Endothelial cell of umbilical vein (primary cell): ENCODE data around the gene GRK1. TPM values are rescaled to one million over a fixed set of nuclear protein-coding genes. Genes with fewer than 3 reads are reported as not detected.

Experiments used
- BruUV-seq: library from RNA; stranded (reverse); fragments of 400-500 nt; replicated peaks from 2 replicates; lab custom pipeline; 2021; lab: Mats Ljungman, UMichigan
- CTCF ChIA-PET: fragments of 300-600, 350-600 bp; sonication (Branson Sonifier 250); formaldehyde crosslinking; loops from one replicate; lab custom pipeline; 2021; ENCODE audit warnings: antibody characterized with exemption, inconsistent platforms; lab: Charles Lee
- POLR2A ChIA-PET: fragments of 300-600, 350-600 bp; sonication (Branson Sonifier 250); formaldehyde crosslinking; loops from one replicate; lab custom pipeline; 2021; ENCODE audit warnings: antibody characterized with exemption, inconsistent platforms; lab: Charles Lee
- DNase-seq: peaks from one replicate; pipeline ENCODE4 v3.0.0-alpha.2; 2011; ENCODE audit warnings: low read depth, low spot score
- FAIRE-seq: peaks from 2 replicates; lab custom pipeline; 2011; peaks lifted over from hg19 to GRCh38; lab: Jason Lieb, UNC
- H2AFZ ChIP-seq: 2 replicates; pipeline ENCODE4 v1.6.0; 2012; ENCODE audit warnings: low read depth, low read length, control low read depth, inconsistent platforms
- H3K27ac ChIP-seq: 2 replicates; pipeline ENCODE4 v1.5.1; 2011; ENCODE audit warnings: low read depth, mild to moderate bottlenecking, control low read depth, low read length, moderate library complexity; ENCODE audit not compliant: insufficient read depth
- H3K27me3 ChIP-seq, 2 experiments: 2 replicates each; pipeline versions ENCODE4 v1.6.0 to v1.6.1; 2011; ENCODE audit warnings: low read length in 2 of 2, mixed read lengths in 1 of 2; ENCODE audit not compliant: control insufficient read depth in 2 of 2, insufficient read depth in 2 of 2
- H3K36me3 ChIP-seq, 2 experiments: 2 replicates in 1 of 2; 3 replicates in 1 of 2; pipeline ENCODE4 v1.5.1; 2011; ENCODE audit warnings: low read length in 2 of 2, mild to moderate bottlenecking in 1 of 2, moderate library complexity in 1 of 2; ENCODE audit not compliant: control insufficient read depth in 2 of 2, insufficient read depth in 2 of 2; ENCODE audit errors: extremely low read depth in 1 of 2
- H3K4me1 ChIP-seq: 3 replicates; pipeline ENCODE4 v1.5.1; 2011; ENCODE audit warnings: mild to moderate bottlenecking, low read length; ENCODE audit not compliant: control insufficient read depth, insufficient read depth; ENCODE audit errors: extremely low read depth
- H3K4me2 ChIP-seq: 2 replicates; pipeline ENCODE4 v1.6.1; 2011; ENCODE audit warnings: low read length, control low read depth, mixed read lengths; ENCODE audit not compliant: insufficient read depth
- H3K4me3 ChIP-seq, 3 experiments: fragments of 200-600 bp in 1 of 3; sonication (generic), shearing (Covaris generic) in 1 of 3; replicated peaks in 1 of 3; 2 replicates each; pipeline ENCODE4 v1.5.1; 2011 to 2016; ENCODE audit warnings: control low read depth in 3 of 3, low read length in 3 of 3, mild to moderate bottlenecking in 2 of 3, inconsistent platforms in 1 of 3, low read depth in 1 of 3, moderate library complexity in 1 of 3; ENCODE audit not compliant: insufficient read depth in 1 of 3
- H3K79me2 ChIP-seq: 2 replicates; pipeline ENCODE4 v1.6.0; 2012; ENCODE audit warnings: low read length, inconsistent platforms; ENCODE audit not compliant: control insufficient read depth, insufficient read depth
- H3K9ac ChIP-seq: replicated peaks from 2 replicates; pipeline ENCODE3; 2011; ENCODE audit warnings: low read length, control low read depth; ENCODE audit not compliant: insufficient read depth; ENCODE audit errors: extremely low read depth
- H3K9me1 ChIP-seq: replicated peaks from 3 replicates; pipeline ENCODE4 v1.6.0; 2011; ENCODE audit warnings: mild to moderate bottlenecking, low read length; ENCODE audit not compliant: control insufficient read depth, insufficient read depth; ENCODE audit errors: extremely low read depth
- H3K9me3 ChIP-seq: replicated peaks from 2 replicates; pipeline ENCODE4 v1.5.1; 2012; ENCODE audit warnings: low read length, inconsistent platforms; ENCODE audit not compliant: control insufficient read depth, insufficient read depth
- H4K20me1 ChIP-seq: replicated peaks from 2 replicates; pipeline ENCODE3; 2011; ENCODE audit warnings: mild to moderate bottlenecking, low read length; ENCODE audit not compliant: control insufficient read depth, insufficient read depth; ENCODE audit errors: extremely low read depth
- CTCF ChIP-seq, 2 donors: IDR thresholded peaks; 1 replicate in 1 of 2; 2 replicates in 1 of 2; pipeline ENCODE4 v1.5.1; 2011; ENCODE audit warnings: low read length in 2 of 2, mild to moderate bottlenecking in 2 of 2, moderate library complexity in 2 of 2, control low read depth in 1 of 2, inconsistent platforms in 1 of 2, low read depth in 1 of 2; ENCODE audit not compliant: insufficient read depth in 1 of 2; ENCODE audit errors: extremely low read depth in 1 of 2
- EZH2 ChIP-seq: IDR thresholded peaks from 2 replicates; pipeline ENCODE4 v1.6.1; 2012; ENCODE audit warnings: borderline replicate concordance, low read depth, mild to moderate bottlenecking, moderate library complexity, low read length, inconsistent platforms; ENCODE audit not compliant: severe bottlenecking
- FOS ChIP-seq: IDR thresholded peaks from 2 replicates; pipeline ENCODE4 v1.6.1; 2011; ENCODE audit warnings: mild to moderate bottlenecking, low read length, moderate library complexity, borderline replicate concordance; ENCODE audit not compliant: insufficient read depth
- GATA2 ChIP-seq: IDR thresholded peaks from 2 replicates; pipeline ENCODE4 v1.7.0; 2011; ENCODE audit warnings: low read depth, mild to moderate bottlenecking, moderate library complexity, mixed read lengths, low read length; ENCODE audit not compliant: insufficient read length, insufficient read depth
- JUN ChIP-seq: IDR thresholded peaks from 2 replicates; pipeline ENCODE4 v1.6.1; 2011; ENCODE audit warnings: borderline replicate concordance, low read depth; ENCODE audit not compliant: insufficient read length, insufficient read depth
- MAX ChIP-seq: IDR thresholded peaks from 2 replicates; pipeline ENCODE4 v1.6.1; 2011; ENCODE audit not compliant: insufficient read depth, insufficient read length
- MYC ChIP-seq: IDR thresholded peaks from one replicate; pipeline ENCODE4 v1.6.1; 2011; ENCODE audit warnings: mild to moderate bottlenecking, low read depth, low read length
- POLR2A ChIP-seq: IDR thresholded peaks from 2 replicates; pipeline ENCODE4 v1.6.1; 2012; ENCODE audit warnings: low read depth, mild to moderate bottlenecking, control low read depth, low read length
- POLR2AphosphoS5 ChIP-seq: IDR thresholded peaks from 2 replicates; pipeline ENCODE4 v1.6.1; 2012; ENCODE audit warnings: low read depth, mild to moderate bottlenecking, control low read depth, low read length, moderate library complexity; ENCODE audit not compliant: insufficient read depth
- dilution Hi-C: fragments of 300-500 bp; cut with MboI; formaldehyde crosslinking; loops from one replicate; pipeline ENCODE4 v1.15.0; 2019; ENCODE audit warnings: low sequenced_read_pairs; ENCODE audit not compliant: extremely low pct_ligation_motif_present
- intact Hi-C: fragments of 100-400 bp; cut with micrococcal nuclease; formaldehyde crosslinking; loops from one replicate; pipeline ENCODE4 v1.10.0; 2022
- polyA plus RNA-seq, 4 experiments: library from polyadenylated mRNA; depleted of rRNA in 3 of 4; stranded (reverse) in 3 of 4; unstranded in 1 of 4; fragments of >200 nt; gene quantifications; 2 replicates each; pipeline versions ENCODE4 v1.2.1 to v1.2.3, GENCODE V29; 2011 to 2012; ENCODE audit warnings: missing spikeins in 1 of 4
- total RNA-seq: library from RNA; stranded (reverse); gene quantifications from 2 replicates; pipeline ENCODE4 v1.2.3, GENCODE V29; 2021

Gene GRK1
- total and polyA plus RNA-seq, 2 donors (not counting 3 experiments of a cell fraction or from before 2014, with no cell fraction given): not detected

- H3K27me3 ChIP-seq: no peaks in the 10 kb centered on the region
- no peak overlapping the region for H2AFZ ChIP-seq
- H3K27ac ChIP-seq: no peak overlapping the region
- BruUV-seq: no TSS peak
- no peak for FAIRE-seq
- no peaks in the 10 kb centered on the region for H4K20me1 ChIP-seq
- H3K4me1 ChIP-seq: peaks cover 4% of the 10 kb centered on the region
- DNase-seq: no peak
- H3K79me2 ChIP-seq: no peaks in the 10 kb centered on the region
- dilution Hi-C loops: no loop called here
- POLR2A ChIA-PET: no interaction called here
- H3K9me1 ChIP-seq: no peaks in the 10 kb centered on the region
- TF ChIP-seq MYC (no peak), EZH2 (no peak), JUN (no peak), CTCF (IDR thresholded peaks at IDR 0.05; ENCODE audit: extremely low read depth in 1 of 2, insufficient read depth in 1 of 2, low read depth in 1 of 2, low read length in 2 of 2) (no peak), MAX (no peak), POLR2AphosphoS5 (no peak), FOS (no peak), POLR2A (no peak), GATA2 (no peak)
- no peaks in the 10 kb centered on the region for H3K36me3 ChIP-seq
- H3K4me3 ChIP-seq: no peak overlapping the region
- H3K9ac ChIP-seq: no peak overlapping the region
- intact Hi-C loops: no loop called here
- CTCF ChIA-PET: no interaction called here
- no peaks in the 10 kb centered on the region for H3K9me3 ChIP-seq
- H3K4me2 ChIP-seq: no peak overlapping the region
These were observed 20.6 kb upstream of the GRK1 start for GRCh38 chr13:113646376-113646775.
